A172 (cell line): ENCODE data around the gene MKLN1. TPM values are rescaled to one million over a fixed set of nuclear protein-coding genes. Genes with fewer than 3 reads are reported as not detected.
"Not testable (repeated sequence)": the region's sequence is repeated elsewhere in the genome, so short reads cannot be mapped to it uniquely, and the experiment has no call there.

Source experiments
- DNase-seq: peaks from one replicate; pipeline ENCODE4 v3.0.0-alpha.2; 2015; ENCODE audit warnings: low spot score
- total RNA-seq: library from RNA; depleted of rRNA; stranded (reverse); fragments of >200 nt; shearing (Covaris generic); gene quantifications from 2 replicates; pipeline ENCODE4 v1.2.3, GENCODE V29; 2014

The MKLN1 gene
- total RNA-seq, 1 experiment from 2014 or later = 32.4 TPM

DNA sequence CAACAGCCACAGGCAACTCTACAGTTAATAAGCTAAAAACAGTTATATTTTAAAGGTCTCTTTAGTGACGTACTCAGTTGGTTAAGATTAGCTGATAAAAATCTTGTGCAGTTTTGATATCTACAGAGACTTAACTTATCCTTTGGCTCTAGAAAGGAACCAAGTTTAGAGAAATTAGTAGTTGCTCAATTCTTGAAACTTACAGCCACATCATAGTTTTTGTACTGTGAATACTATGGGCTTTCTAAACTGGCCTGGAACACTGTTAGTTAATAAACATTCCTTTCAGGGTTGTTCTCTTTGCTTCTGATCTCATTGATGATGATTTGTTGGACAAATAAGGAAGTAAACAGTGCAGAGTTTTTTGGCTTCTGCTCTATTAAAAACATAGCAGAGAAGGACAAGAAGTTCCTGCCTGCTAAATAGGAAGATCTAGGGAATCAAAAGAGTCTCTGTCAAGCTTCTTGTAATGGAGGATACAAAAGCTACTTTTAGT is 73.1 kb downstream of the MKLN1 start:
- no peak for DNase-seq

DNA sequence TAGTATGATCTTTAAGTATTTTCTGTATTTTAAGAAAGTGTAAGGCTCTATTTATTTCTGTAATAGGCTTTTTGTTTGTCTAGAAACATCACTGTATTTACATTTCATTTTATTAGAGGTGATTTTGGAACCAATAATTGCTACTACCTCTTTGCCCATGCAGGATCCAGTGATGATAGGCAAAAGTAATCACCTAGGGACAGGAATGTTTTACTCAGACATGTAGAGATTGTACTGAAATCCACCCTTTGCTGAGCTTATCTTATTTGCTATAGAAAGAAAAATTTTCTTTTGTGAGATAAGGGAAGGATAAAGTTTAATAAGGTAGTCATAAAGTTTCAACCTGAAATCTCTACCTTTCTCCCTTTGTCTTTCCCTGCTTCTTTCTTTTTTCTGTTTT is 73.5 kb downstream of the MKLN1 start:
- no peak for DNase-seq

- no peak for DNase-seq
Observed at GRCh38 chr7:131403322-131403721, 75.6 kb downstream of the MKLN1 start.

- DNase-seq = no peak
Observed at GRCh38 chr7:131404226-131404911, 76.7 kb downstream of the MKLN1 start.

DNA sequence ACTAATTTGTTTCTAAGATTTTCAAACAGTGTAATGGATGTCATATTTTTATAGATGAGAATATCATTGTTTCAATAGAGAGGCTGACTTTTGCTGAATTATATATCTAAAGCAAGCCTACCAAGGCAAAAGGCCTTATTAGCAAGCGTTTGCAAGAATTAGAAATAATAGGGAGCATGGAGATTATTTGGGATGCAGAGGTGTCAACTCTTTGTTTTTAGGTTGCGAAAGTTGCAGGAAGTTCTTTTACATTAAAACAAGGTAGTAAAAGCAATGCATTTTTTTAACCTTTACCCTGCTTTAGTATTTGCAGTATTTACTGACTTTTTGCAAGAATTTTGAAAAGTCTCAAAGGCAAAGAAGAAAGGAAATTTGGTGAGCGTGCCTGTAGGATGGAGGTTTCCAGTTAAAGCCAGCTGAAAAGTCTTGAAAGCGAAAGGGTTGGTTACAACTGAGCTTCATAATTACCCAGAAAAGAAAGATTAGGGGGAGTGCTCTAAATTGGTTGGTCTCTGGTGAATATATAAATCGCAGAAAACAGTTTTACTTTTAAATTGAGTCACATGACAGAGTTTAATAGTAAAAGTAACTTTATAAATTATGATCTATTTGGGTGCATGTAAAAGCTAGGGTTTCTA is 81.6 kb downstream of the MKLN1 start:
- DNase-seq = no peak

DNA sequence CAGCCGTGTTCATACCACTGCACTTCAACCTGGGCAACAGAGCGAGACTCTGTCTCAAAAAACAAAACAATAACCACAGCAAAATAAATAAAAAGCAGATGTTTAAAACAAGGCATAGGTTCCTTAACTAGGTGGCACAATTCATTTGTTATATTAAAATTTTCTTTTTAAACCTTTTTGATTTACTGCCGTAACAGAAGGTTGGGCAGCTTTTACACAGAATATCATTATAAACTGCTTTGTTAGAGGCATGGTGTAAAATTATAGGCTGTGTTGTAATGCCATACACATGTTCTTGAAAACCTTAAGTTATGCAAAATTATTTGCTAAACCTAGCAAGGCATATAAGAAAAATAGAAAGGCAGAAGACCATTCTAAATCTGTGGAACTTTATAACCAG is 84.4 kb downstream of the MKLN1 start:
- no peak for DNase-seq

- DNase-seq = no peak
Observed at GRCh38 chr7:131413711-131414110, 86.0 kb downstream of the MKLN1 start.

DNA sequence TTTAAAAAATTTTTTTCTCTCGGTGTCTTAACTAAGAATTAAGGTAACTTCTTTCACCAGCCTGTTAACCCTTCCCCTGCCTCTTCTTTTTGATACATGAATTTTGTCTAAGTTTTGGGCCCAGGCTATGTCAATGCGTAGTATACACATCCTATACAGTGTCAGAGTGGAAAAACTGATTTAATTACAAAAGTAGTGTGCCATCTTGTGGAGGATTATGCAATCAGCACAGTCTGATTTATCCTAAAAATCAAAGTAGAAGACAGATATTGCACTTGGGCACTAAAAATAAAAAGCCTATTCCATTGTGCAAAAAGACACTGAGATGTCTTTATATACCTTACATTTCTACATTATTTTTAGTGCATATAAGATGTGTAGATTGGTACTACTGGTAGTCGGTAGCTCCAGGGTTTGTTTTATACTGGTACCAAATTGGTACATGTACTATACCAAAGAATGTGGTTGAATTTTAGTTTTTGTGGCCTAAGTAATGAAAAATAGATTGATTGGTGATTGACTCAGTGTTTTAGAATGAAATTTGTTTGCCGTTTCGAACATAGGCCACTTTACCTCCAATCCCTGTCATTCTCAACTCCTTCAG is 96.6 kb downstream of the MKLN1 start:
- DNase-seq = peak; percentile 30

DNA sequence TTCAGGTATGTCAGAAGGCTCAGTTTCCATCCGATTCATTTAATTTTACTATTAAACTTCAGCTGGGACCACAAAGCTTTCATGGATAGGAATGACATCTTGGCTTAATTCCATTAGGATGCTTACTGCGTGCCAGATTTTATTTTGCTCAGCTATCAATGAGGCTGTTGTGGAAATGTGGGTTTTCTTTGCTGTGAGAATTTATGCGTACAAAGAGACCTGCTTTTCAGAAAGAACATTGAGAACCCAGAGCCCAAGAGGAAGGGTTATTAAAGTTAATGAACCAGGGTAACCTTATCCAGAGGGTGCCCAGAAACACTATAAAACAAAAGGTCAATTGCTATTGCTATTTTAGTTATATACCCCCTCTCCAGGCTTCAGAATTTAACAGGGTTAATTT is 98.3 kb downstream of the MKLN1 start:
- DNase-seq = no peak

- DNase-seq = not testable (repeated sequence)
Observed at GRCh38 chr7:131430826-131431225, 103.2 kb downstream of the MKLN1 start.

DNA sequence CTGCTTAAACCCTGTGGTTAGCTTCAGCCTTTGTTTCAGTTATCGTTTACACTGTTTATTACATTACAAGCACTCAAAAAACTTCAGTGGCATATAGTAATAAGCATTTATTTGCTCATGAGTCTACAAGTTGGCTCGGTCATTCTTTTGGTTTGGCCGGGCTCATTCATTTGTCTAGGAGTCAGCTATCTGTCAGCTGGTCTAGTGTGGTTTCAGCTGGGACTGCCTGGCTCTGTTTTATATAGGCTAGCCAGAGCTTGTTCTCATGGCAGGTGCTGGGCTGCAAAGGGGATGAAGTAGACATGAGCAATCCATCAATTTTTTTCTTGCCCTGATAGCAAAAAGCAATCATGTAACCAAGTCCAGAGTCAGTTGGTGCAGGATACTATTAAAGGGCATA is 103.6 kb downstream of the MKLN1 start:
- DNase-seq = peak; percentile 60

DNA sequence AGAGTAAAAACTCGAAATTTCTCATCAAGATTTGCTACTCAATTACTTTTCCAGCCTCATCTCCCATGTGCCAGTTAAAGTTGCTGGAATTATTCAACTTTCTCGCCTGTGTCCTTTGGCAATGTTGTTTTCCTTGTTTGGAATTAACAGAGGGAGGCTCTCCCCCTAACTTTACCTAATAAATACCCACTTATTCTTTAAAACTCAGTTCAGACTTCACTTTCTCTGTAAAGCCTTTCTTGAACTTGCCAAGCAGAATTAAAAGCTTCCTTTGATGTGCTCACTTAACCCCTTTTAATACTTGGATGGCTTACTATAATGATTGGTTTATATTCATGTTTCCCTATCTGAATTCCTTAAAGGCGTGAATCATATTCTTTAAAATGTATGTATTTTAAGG is 104.1 kb downstream of the MKLN1 start:
- DNase-seq = no peak

DNA sequence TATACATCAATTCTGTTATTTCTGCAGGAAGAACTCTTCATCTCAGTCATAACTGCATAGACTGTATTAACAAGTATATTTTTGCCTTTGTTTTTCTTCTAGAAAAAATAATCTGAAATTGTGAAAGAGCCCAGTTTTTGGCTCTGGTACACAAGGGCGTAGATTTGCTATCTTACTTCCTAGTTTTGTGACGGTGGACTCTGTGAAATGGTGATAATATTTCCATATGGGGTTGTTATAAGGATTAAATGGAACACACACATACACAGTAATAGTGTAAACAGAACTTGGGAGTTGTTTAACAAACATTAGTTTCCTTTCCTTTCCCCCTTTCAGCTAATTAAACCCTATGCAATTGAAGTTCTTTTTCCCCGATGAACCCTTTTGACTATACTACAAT is 108.7 kb downstream of the MKLN1 start:
- no peak for DNase-seq

DNA sequence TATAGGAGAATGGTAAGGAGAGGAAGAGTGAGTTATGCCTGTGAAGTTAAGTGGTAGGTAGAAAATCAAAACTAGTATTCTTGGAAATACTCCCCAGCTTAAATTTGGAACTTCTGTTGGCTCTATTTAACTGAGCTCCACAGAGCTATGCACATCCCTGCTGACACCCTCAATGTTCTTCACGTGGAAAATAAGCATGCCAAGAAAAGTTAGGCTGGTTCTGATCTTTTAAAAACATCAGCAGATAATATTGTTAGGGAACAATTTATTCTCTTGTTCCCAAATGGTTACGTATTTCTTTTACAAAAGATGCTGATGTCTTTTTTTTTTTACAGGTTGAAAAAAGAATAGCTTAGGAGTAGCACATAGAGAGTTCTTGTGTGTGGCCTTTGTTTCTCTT is 111.3 kb downstream of the MKLN1 start:
- no peak for DNase-seq

- no peak for DNase-seq
Observed at GRCh38 chr7:131443496-131443895, 115.8 kb downstream of the MKLN1 start.

- no peak for DNase-seq
Observed at GRCh38 chr7:131444683-131445082, 117.0 kb downstream of the MKLN1 start.

DNA sequence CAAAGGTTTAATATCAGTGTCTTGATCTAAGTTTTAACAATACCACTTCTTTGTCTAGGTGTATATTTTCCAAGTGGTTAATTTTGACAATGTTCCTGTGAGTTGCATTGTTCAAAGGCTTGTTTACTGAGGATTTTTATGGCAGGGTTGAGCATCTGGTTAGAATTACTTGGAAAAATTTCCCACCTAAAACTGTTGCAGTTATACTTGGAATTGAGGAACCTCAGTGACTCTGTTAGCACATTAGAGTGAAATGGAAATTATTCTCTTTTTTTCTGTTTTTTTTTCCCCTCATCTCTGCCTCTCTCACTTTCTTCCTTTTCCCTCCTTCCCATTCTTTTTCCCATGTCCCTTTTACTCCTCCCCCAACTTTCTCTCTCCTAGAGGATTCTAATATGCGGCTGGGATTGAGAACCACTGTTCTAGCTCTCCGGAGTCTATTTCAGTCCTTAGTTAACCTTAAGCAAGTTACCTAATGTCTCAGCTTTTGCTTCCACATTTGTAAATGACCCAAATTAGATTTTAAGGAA is 121.8 kb downstream of the MKLN1 start:
- no peak for DNase-seq

DNA sequence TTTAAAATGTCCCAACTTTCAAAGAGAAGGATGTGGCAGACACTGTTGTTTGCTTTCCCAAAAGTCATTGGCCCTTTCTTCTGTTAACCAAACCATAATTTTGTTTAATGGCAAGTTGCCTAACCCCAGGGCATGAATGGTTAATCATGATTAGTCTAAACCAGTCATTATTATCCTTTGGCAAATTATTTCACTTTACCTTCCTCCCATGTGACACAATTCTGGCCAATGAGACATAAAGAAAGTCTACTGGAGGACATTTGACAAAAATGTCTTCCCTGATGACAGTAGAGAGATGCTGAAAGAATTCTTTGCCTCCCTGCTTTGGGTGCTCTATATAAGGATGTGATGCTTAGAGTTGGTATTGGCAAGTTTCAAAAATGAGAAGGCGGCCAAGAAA is 126.8 kb downstream of the MKLN1 start:
- DNase-seq = no peak

- DNase-seq = no peak
Observed at GRCh38 chr7:131455001-131455400, 127.3 kb downstream of the MKLN1 start.

DNA sequence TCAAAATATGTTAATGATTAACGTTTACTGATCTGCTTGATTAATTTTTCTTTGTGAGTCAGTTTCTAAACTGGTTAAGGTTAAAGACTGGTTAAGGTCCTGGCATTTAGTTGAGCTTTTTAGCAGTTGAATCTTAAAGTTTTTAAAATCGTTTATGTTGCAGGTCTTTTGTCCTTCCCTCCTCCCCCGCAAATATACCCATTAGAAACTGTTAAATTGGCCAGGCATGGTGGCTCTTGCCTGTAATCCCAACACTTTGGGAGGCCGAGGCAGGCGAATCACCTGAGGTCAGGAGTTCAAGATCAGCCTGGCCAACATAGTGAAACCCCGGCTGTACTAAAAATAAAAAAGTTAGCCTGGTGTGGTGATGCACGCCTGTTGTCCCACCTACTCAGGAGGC is 127.9 kb downstream of the MKLN1 start:
- DNase-seq = no peak

- DNase-seq = no peak
Observed at GRCh38 chr7:131456338-131456737, 128.7 kb downstream of the MKLN1 start.

GRCh38 chr7:131459256-131459655 is 131.6 kb downstream of the MKLN1 start:
- DNase-seq = peak; percentile 3

DNA sequence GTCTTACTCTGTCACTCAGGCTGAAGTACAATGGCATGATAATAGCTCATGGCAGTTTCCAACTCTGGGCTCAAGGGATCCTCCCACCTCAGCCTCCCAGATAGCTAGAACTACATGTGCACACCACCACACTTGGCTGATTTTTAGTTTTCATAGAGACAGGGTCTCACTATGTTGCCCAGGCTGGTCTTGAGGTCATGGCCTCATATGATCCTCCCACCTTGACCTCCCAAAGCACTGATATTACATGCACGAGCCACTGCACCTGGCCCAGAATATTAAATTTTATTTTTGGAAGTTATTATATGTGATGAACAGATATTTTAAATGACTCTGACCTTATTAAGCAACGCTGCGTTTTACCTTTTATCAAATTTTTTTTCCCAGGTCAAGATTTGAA is 134.4 kb downstream of the MKLN1 start:
- no peak for DNase-seq
